PC-3 (cell line): ENCODE data around the gene SCN5A. TPM values are rescaled to one million over a fixed set of nuclear protein-coding genes. Genes with fewer than 3 reads are reported as not detected.

Experiments
- ATAC-seq: fragments of 200-7000 bp; cut with Tn5 transposase; 2 replicates; pipeline ENCODE4 v1.9.1; 2020; ENCODE audit warnings: mild to moderate bottlenecking, moderate library complexity
- BruUV-seq: library from RNA; stranded (reverse); fragments of 400-500 nt; replicated peaks from 2 replicates; lab custom pipeline; 2021; lab: Mats Ljungman, UMichigan
- CTCF ChIA-PET: fragments of 300-600 bp; sonication (Branson Sonifier 250); formaldehyde crosslinking; loops from one replicate; lab custom pipeline; 2022; ENCODE audit warnings: antibody characterized with exemption; lab: Charles Lee
- POLR2A ChIA-PET: fragments of 300-600 bp; sonication (Branson Sonifier 250); formaldehyde crosslinking; loops from one replicate; lab custom pipeline; 2022; ENCODE audit warnings: antibody characterized with exemption; ENCODE audit not compliant: unreplicated experiment; lab: Charles Lee
- DNase-seq: peaks from one replicate; pipeline ENCODE4 v3.0.0-alpha.2; 2015
- H2AFZ ChIP-seq: fragments of 300-600 bp; sonication (generic); 2 replicates; pipeline ENCODE4 v1.6.0; 2016; ENCODE audit warnings: antibody characterized with exemption, low read length
- H3F3A ChIP-seq: fragments of 300-600 bp; sonication (generic); one replicate; pipeline ENCODE4 v1.6.0; 2017; ENCODE audit warnings: antibody characterized with exemption, low read length, control low read depth, mild to moderate bottlenecking; ENCODE audit not compliant: unreplicated experiment
- H3K27ac ChIP-seq: fragments of 300-600 bp; sonication (generic); 2 replicates; pipeline ENCODE4 v1.5.1; 2016; ENCODE audit warnings: mild to moderate bottlenecking, low read length
- H3K27me3 ChIP-seq: fragments of 300-600 bp; sonication (generic); 2 replicates; pipeline ENCODE4 v1.6.1; 2016; ENCODE audit warnings: low read length, mixed read lengths
- H3K36me3 ChIP-seq: fragments of 300-600 bp; sonication (generic); 2 replicates; pipeline ENCODE4 v1.6.1; 2016; ENCODE audit warnings: low read depth, mixed run types, low read length, mixed read lengths
- H3K4me1 ChIP-seq: fragments of 300-600 bp; sonication (generic); 2 replicates; pipeline ENCODE4 v1.5.1; 2016; ENCODE audit warnings: low read length; ENCODE audit not compliant: insufficient read depth
- H3K4me2 ChIP-seq: fragments of 300-600 bp; sonication (generic); 2 replicates; pipeline ENCODE4 v1.6.0; 2016; ENCODE audit warnings: low read length
- H3K4me3 ChIP-seq: fragments of 300-600 bp; sonication (generic); 2 replicates; pipeline ENCODE4 v1.5.1; 2016; ENCODE audit warnings: mild to moderate bottlenecking, low read length, mixed read lengths
- H3K79me2 ChIP-seq: fragments of 300-600 bp; sonication (generic); 2 replicates; pipeline ENCODE4 v1.6.1; 2017; ENCODE audit warnings: low read length, mixed read lengths
- H3K9ac ChIP-seq: fragments of 300-600 bp; sonication (generic); 2 replicates; pipeline ENCODE4 v1.6.0; 2016; ENCODE audit warnings: mild to moderate bottlenecking, low read length
- H3K9me2 ChIP-seq: fragments of 300-600 bp; sonication (generic); replicated peaks from 2 replicates; pipeline ENCODE4 v1.6.1; 2016; ENCODE audit warnings: mixed run types, low read length, mixed read lengths
- H3K9me3 ChIP-seq: fragments of 300-600 bp; sonication (generic); 2 replicates; pipeline ENCODE4 v1.6.1; 2016; ENCODE audit warnings: low read length, mixed read lengths
- H4K20me1 ChIP-seq: fragments of 300-600 bp; sonication (generic); 2 replicates; pipeline ENCODE4 v1.6.1; 2016; ENCODE audit warnings: low read length, mixed read lengths
- EZH2 ChIP-seq: fragments of 300-600 bp; sonication (generic); IDR thresholded peaks from one replicate; pipeline ENCODE4 v1.6.1; 2017; ENCODE audit warnings: antibody characterized with exemption, mild to moderate bottlenecking, low read length; ENCODE audit not compliant: unreplicated experiment
- EZH2phosphoT487 ChIP-seq: fragments of 300-600 bp; sonication (generic); IDR thresholded peaks from 2 replicates; pipeline ENCODE4 v1.6.1; 2018; ENCODE audit warnings: mild to moderate bottlenecking, antibody characterized with exemption, low read length, borderline replicate concordance
- intact Hi-C: fragments of 100-400 bp; cut with micrococcal nuclease; formaldehyde crosslinking; loops from 2 replicates; pipeline ENCODE4 v1.9.0; 2023
- total RNA-seq: library from RNA; depleted of rRNA; stranded (reverse); fragments of >200 nt; gene quantifications from 2 replicates; pipeline ENCODE4 v1.2.3, GENCODE V29; 2014
- TF ChIP-seq, protein P1 (sequence below): fragments of 300-600 bp; sonication (generic); conservative IDR thresholded peaks from 2 replicates; pipeline ENCODE4 v1.5.1; 2017; ENCODE audit warnings: antibody characterized with exemption, low read depth, mild to moderate bottlenecking, low read length

Gene SCN5A
- total RNA-seq, 1 experiment from 2014 or later = not detected

GRCh38 chr3:38651153-38651789, 1.8 kb upstream of the SCN5A start:
- ATAC-seq = peak; percentile 50
- Histone ChIP-seq H3K4me2 (no peak overlapping the region), H3K4me1 (peaks cover 3% of the 10 kb centered on the region; the same call in 1 of the 2 replicates), H3K27me3 (peaks cover 42% of the 10 kb centered on the region; the same call in 1 of the 2 replicates), H3K9me3 (no peaks in the 10 kb centered on the region), H3K27ac (no peak overlapping the region), H3K36me3 (no peaks in the 10 kb centered on the region), H3F3A (no peaks in the 10 kb centered on the region), H3K4me3 (no peak overlapping the region), H2AFZ (no peak overlapping the region), H3K79me2 (no peaks in the 10 kb centered on the region), H3K9ac (no peak overlapping the region), H4K20me1 (no peaks in the 10 kb centered on the region), H3K9me2 (no peaks in the 10 kb centered on the region)
- peak; percentile 70 for DNase-seq
- ChIA-PET POLR2A (no interaction called here), CTCF (interaction anchor here (1.0 kb wide), 2 partner anchors 130 to 155 kb away, joined by 3 to 5 read pairs; partner anchors contain the start of gene EXOG)
- no TSS peak for BruUV-seq
- TF ChIP-seq, protein P1, sequence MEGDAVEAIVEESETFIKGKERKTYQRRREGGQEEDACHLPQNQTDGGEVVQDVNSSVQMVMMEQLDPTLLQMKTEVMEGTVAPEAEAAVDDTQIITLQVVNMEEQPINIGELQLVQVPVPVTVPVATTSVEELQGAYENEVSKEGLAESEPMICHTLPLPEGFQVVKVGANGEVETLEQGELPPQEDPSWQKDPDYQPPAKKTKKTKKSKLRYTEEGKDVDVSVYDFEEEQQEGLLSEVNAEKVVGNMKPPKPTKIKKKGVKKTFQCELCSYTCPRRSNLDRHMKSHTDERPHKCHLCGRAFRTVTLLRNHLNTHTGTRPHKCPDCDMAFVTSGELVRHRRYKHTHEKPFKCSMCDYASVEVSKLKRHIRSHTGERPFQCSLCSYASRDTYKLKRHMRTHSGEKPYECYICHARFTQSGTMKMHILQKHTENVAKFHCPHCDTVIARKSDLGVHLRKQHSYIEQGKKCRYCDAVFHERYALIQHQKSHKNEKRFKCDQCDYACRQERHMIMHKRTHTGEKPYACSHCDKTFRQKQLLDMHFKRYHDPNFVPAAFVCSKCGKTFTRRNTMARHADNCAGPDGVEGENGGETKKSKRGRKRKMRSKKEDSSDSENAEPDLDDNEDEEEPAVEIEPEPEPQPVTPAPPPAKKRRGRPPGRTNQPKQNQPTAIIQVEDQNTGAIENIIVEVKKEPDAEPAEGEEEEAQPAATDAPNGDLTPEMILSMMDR = peak; percentile 89
- TF ChIP-seq EZH2 (no peak), EZH2phosphoT487 (no peak)
- intact Hi-C loops = loop anchor here (1.0 to 5.0 kb wide), 2 partner anchors 130 to 351 kb away; no protein-coding TSS in a partner anchor

GRCh38 chr3:38650248-38650951, 913 bp upstream of the SCN5A start:
- Histone ChIP-seq H3F3A (no peaks in the 10 kb centered on the region), H3K27me3 (peaks cover 50% of the 10 kb centered on the region), H3K9ac (no peak overlapping the region), H3K9me2 (no peaks in the 10 kb centered on the region), H3K4me1 (peaks cover 3% of the 10 kb centered on the region; the same call in 1 of the 2 replicates), H2AFZ (peak overlapping the region; percentile 85), H4K20me1 (no peaks in the 10 kb centered on the region), H3K4me3 (peak overlapping the region; percentile 60; the same call in 1 of the 2 replicates), H3K27ac (no peak overlapping the region), H3K36me3 (no peaks in the 10 kb centered on the region), H3K79me2 (no peaks in the 10 kb centered on the region), H3K9me3 (no peaks in the 10 kb centered on the region), H3K4me2 (peak overlapping the region; percentile 81)
- BruUV-seq = no TSS peak
- intact Hi-C loops = loop anchor here (5.0 kb wide), 1 partner anchor 352 kb away; no protein-coding TSS in a partner anchor
- ATAC-seq (peak; percentile 6; the same call in 1 of the 2 replicates), DNase-seq (no peak)
- POLR2A ChIA-PET = no interaction called here
- CTCF ChIA-PET = interaction anchor here (1.0 kb wide), 2 partner anchors 129 to 154 kb away, joined by 3 to 5 read pairs; partner anchors contain the start of gene EXOG
- TF ChIP-seq EZH2 = no peak
- TF ChIP-seq EZH2phosphoT487 = no peak
- TF ChIP-seq, protein P1 = no peak
